Activated B cell treated with CpG ODN at 0.5 μM for 24 hours (primary cell): ENCODE data around the gene TRIM56. TPM values are rescaled to one million over a fixed set of nuclear protein-coding genes. Genes with fewer than 3 reads are reported as not detected.

ENCODE experiments used
- ATAC-seq: fragments of 200-7000 bp; cut with Tn5 transposase; one replicate; pipeline ENCODE4 v1.10.0; 2021; ENCODE audit warnings: low read depth, mild to moderate bottlenecking, moderate library complexity
- CTCF ChIA-PET: fragments of 350-600 bp; sonication (Branson Sonifier 250); formaldehyde crosslinking; loops from one replicate; lab custom pipeline; 2021; ENCODE audit warnings: antibody characterized with exemption; lab: Charles Lee
- POLR2A ChIA-PET: fragments of 350-600 bp; sonication (Branson Sonifier 250); formaldehyde crosslinking; loops from one replicate; lab custom pipeline; 2021; ENCODE audit warnings: antibody characterized with exemption; lab: Charles Lee
- DNase-seq: peaks from one replicate; pipeline ENCODE4 v3.0.0; 2022
- H3K27ac Mint-ChIP-seq: one replicate; pipeline ENCODE4 v1.8.0; 2020; ENCODE audit warnings: mixed read lengths
- H3K27me3 Mint-ChIP-seq: one replicate; pipeline ENCODE4 v1.8.0; 2021; ENCODE audit warnings: mixed read lengths
- H3K36me3 Mint-ChIP-seq: one replicate; pipeline ENCODE4 v1.8.0; 2021; ENCODE audit warnings: low read depth, mixed read lengths
- H3K4me1 Mint-ChIP-seq: one replicate; pipeline ENCODE4 v1.8.0; 2021; ENCODE audit warnings: mixed read lengths
- H3K4me3 Mint-ChIP-seq: one replicate; pipeline ENCODE4 v1.8.0; 2020; ENCODE audit warnings: mild to moderate bottlenecking, mixed read lengths
- H3K9me3 Mint-ChIP-seq: one replicate; pipeline ENCODE4 v1.8.0; 2020; ENCODE audit warnings: mixed read lengths
- CTCF ChIP-seq: fragments of 200-600 bp; IDR thresholded peaks from one replicate; pipeline ENCODE4 v1.8.0; 2022; ENCODE audit warnings: antibody characterized with exemption, mild to moderate bottlenecking
- intact Hi-C: fragments of 100-400 bp; cut with micrococcal nuclease; formaldehyde crosslinking; loops from one replicate; pipeline ENCODE4 v1.15.1; 2024
- total RNA-seq: library from RNA; stranded (reverse); gene quantifications from 2 replicates; pipeline ENCODE4 v1.2.3, GENCODE V29; 2022

The TRIM56 gene
- total RNA-seq, 1 donor from 2014 or later, result 57.5 TPM

GRCh38 chr7:101125989-101126650 lies 40.8 kb downstream of the TRIM56 start:
- ChIA-PET POLR2A (interaction anchor here (0.6 to 1.1 kb wide), 2 partner anchors 41 to 236 kb away, joined by 5 to 15 read pairs; partner anchors contain the start of genes TRIM56 and UFSP1), CTCF (interaction anchor here (1.1 to 1.9 kb wide), 3 partner anchors 16 to 66 kb away, joined by 3 to 6 read pairs (median 4); no protein-coding TSS in a partner anchor)
- Mint-ChIP-seq H3K36me3 (no peaks in the 10 kb centered on the region), H3K27me3 (peaks cover 20% of the 10 kb centered on the region), H3K4me1 (peaks cover 47% of the 10 kb centered on the region), H3K4me3 (peak overlapping the region; percentile 47), H3K9me3 (no peaks in the 10 kb centered on the region), H3K27ac (no peak overlapping the region)
- TF ChIP-seq CTCF, result no peak
- DNase-seq (no peak), ATAC-seq (peak; percentile 56)
- intact Hi-C loops, result no loop called here

GRCh38 chr7:101126651-101127459 lies 41.6 kb downstream of the TRIM56 start, which contains the start of gene SERPINE1:
Gene SERPINE1, plus strand, starts transcription at chr7:101127104. Its CDS starts 1,290 bp downstream, at chr7:101128394.
- H3K9me3 Mint-ChIP-seq, result no peaks in the 10 kb centered on the region
- no peak within 1 kb of the TSS for H3K27ac Mint-ChIP-seq
- ChIA-PET CTCF (interaction anchor here (1.1 to 1.9 kb wide), 3 partner anchors 15 to 66 kb away, joined by 3 to 6 read pairs (median 4); no protein-coding TSS in a partner anchor), POLR2A (interaction anchor here (0.6 kb wide), 1 partner anchor 237 kb away, joined by 15 read pairs; the partner anchor contains the start of gene UFSP1)
- intact Hi-C loops, result no loop called here
- ATAC-seq (peak; percentile 76), DNase-seq (peak; percentile 25)
- H3K27me3 Mint-ChIP-seq, result peaks cover 20% of the 10 kb centered on the region
- peak within 1 kb of the TSS; percentile 47 for H3K4me3 Mint-ChIP-seq
- no peak for TF ChIP-seq CTCF
- H3K36me3 Mint-ChIP-seq, result no peaks in the 10 kb centered on the region
- H3K4me1 Mint-ChIP-seq, result peaks cover 47% of the 10 kb centered on the region

GRCh38 chr7:101127460-101128039 lies 42.3 kb downstream of the TRIM56 start:
- ChIA-PET CTCF (no interaction called here), POLR2A (no interaction called here)
- Mint-ChIP-seq H3K27ac (no peak overlapping the region), H3K27me3 (peaks cover 22% of the 10 kb centered on the region), H3K9me3 (no peaks in the 10 kb centered on the region), H3K4me3 (peak overlapping the region; percentile 47), H3K36me3 (no peaks in the 10 kb centered on the region), H3K4me1 (peaks cover 40% of the 10 kb centered on the region)
- TF ChIP-seq CTCF, result no peak
- no peak for DNase-seq
- intact Hi-C loops, result no loop called here
- no peak for ATAC-seq

- Mint-ChIP-seq H3K9me3 (no peaks in the 10 kb centered on the region), H3K27me3 (peaks cover 20% of the 10 kb centered on the region), H3K27ac (no peak overlapping the region), H3K4me3 (no peak overlapping the region), H3K36me3 (no peaks in the 10 kb centered on the region), H3K4me1 (peaks cover 35% of the 10 kb centered on the region)
- ChIA-PET CTCF (no interaction called here), POLR2A (no interaction called here)
- ATAC-seq, result no peak
- DNase-seq, result no peak
- no peak for TF ChIP-seq CTCF
- intact Hi-C loops, result no loop called here
These were observed 43.0 kb downstream of the TRIM56 start for GRCh38 chr7:101128040-101128834.
